HepG2 (cell line): Measurements from ENCODE around the gene CSNK2A1. TPM values are rescaled to one million over a fixed set of nuclear protein-coding genes. Genes with fewer than 3 reads are reported as not detected.

ENCODE experiments used
- ATAC-seq: fragments of 200-7000 bp; cut with Tn5 transposase; 3 replicates; pipeline ENCODE4 v1.9.1; 2020; ENCODE audit warnings: mild to moderate bottlenecking, moderate library complexity
- BruUV-seq: library from RNA; stranded (reverse); fragments of 400-500 nt; replicated peaks from 2 replicates; lab custom pipeline; 2021; lab: Mats Ljungman, UMichigan
- CTCF ChIA-PET: fragments of 300-600 bp; formaldehyde crosslinking; extraction: SDS; loops from one replicate; lab custom pipeline; 2021; ENCODE audit warnings: low total read pairs, inconsistent platforms, low intra/inter-chr PET ratio; lab: Yijun Ruan, JAX
- POLR2A ChIA-PET: fragments of 350-600 bp; sonication (Branson Sonifier 250); formaldehyde crosslinking; loops from one replicate; lab custom pipeline; 2020; ENCODE audit warnings: antibody characterized with exemption, inconsistent platforms; lab: Yijun Ruan, JAX
- DNase-seq: peaks from one replicate; pipeline ENCODE4 v3.0.0-alpha.2; 2015; ENCODE audit warnings: low spot score
- FAIRE-seq: peaks from 3 replicates; lab custom pipeline; 2011; peaks lifted over from hg19 to GRCh38; lab: Jason Lieb, UNC
- H2AFZ ChIP-seq: one replicate; pipeline ENCODE4 v1.6.1; 2011; ENCODE audit warnings: low read length, inconsistent platforms
- H3K27ac ChIP-seq: fragments of 300-600 bp; 3 replicates; pipeline ENCODE4 v1.8.0; 2011; ENCODE audit warnings: mixed run types, mild to moderate bottlenecking, mixed read lengths, low read length, inconsistent platforms; ENCODE audit not compliant: insufficient read depth; ENCODE audit errors: extremely low read length
- H3K27me3 ChIP-seq, 2 experiments: fragments of 200-600 bp in 1 of 2; 2 replicates in 1 of 2; 3 replicates in 1 of 2; pipeline versions ENCODE4 v1.6.0 to v1.8.0; 2011; ENCODE audit warnings: low read length in 2 of 2, mild to moderate bottlenecking in 2 of 2, moderate library complexity in 2 of 2, inconsistent platforms in 1 of 2; ENCODE audit not compliant: insufficient read depth in 2 of 2, control insufficient read depth in 1 of 2
- H3K36me3 ChIP-seq, 2 experiments: fragments of 200-600 bp in 1 of 2; replicated peaks in 1 of 2; 2 replicates in 1 of 2; 3 replicates in 1 of 2; pipeline versions ENCODE4 v1.5.1 to v1.8.0; 2011; ENCODE audit warnings: low read length in 2 of 2, inconsistent platforms in 1 of 2; ENCODE audit not compliant: insufficient read depth in 2 of 2, control insufficient read depth in 1 of 2
- H3K4me1 ChIP-seq: 2 replicates; pipeline ENCODE4 v1.5.1; 2012; ENCODE audit warnings: low read length, inconsistent platforms; ENCODE audit not compliant: insufficient read depth
- H3K4me2 ChIP-seq: 2 replicates; pipeline ENCODE4 v1.6.0; 2011; ENCODE audit warnings: low read depth, low read length, inconsistent platforms
- H3K4me3 ChIP-seq, 3 experiments: fragments of 200-600 bp in 1 of 3; sonication (generic), shearing (Covaris generic) in 1 of 3; replicated peaks in 1 of 3; 2 replicates each; pipeline ENCODE4 v1.5.1; 2011 to 2016; ENCODE audit warnings: low read length in 3 of 3, inconsistent platforms in 2 of 3, low read depth in 2 of 3, mild to moderate bottlenecking in 2 of 3, control low read depth in 1 of 3, mixed read lengths in 1 of 3; ENCODE audit not compliant: insufficient read depth in 1 of 3
- H3K79me2 ChIP-seq: one replicate; pipeline ENCODE4 v1.6.1; 2011; ENCODE audit warnings: low read length, inconsistent platforms; ENCODE audit not compliant: insufficient read depth
- H3K9ac ChIP-seq: 2 replicates; pipeline ENCODE4 v1.6.0; 2011; ENCODE audit warnings: mild to moderate bottlenecking, low read depth, low read length, inconsistent platforms; ENCODE audit not compliant: insufficient read depth
- H3K9me3 ChIP-seq: 2 replicates; pipeline ENCODE4 v1.5.1; 2012; ENCODE audit warnings: mild to moderate bottlenecking, low read length
- H4K20me1 ChIP-seq: 2 replicates; pipeline ENCODE4 v1.6.0; 2011; ENCODE audit warnings: inconsistent platforms, mild to moderate bottlenecking, low read length, moderate library complexity; ENCODE audit not compliant: insufficient read depth
- ATAD3A ChIP-seq: sonication (generic); formaldehyde crosslinking; IDR thresholded peaks from 2 replicates; pipeline ENCODE4 v1.4.0; 2020; ENCODE audit warnings: missing genetic modification reagents
- CREB1 ChIP-seq, 2 experiments: fragments of 450-650 bp in 1 of 2; IDR thresholded peaks; 2 replicates each; pipeline ENCODE4 v1.6.1; 2016 to 2017; ENCODE audit warnings: control low read depth in 1 of 2, mild to moderate bottlenecking in 1 of 2, missing compliant biosample characterization in 1 of 2, missing genetic modification characterization in 1 of 2
- FOSL1 ChIP-seq: sonication (generic); formaldehyde crosslinking; IDR thresholded peaks from 2 replicates; pipeline ENCODE4 v1.9.0; 2021; ENCODE audit warnings: missing genetic modification reagents, borderline replicate concordance
- GABPB1 ChIP-seq: IDR thresholded peaks from 2 replicates; pipeline ENCODE4 v1.6.1; 2016; ENCODE audit warnings: mild to moderate bottlenecking, missing genetic modification reagents, moderate library complexity, missing compliant biosample characterization
- HOXA5 ChIP-seq: sonication (generic); formaldehyde crosslinking; IDR thresholded peaks from 2 replicates; pipeline ENCODE4 v1.4.0; 2020; ENCODE audit warnings: missing genetic modification reagents
- HOXA9 ChIP-seq: sonication (generic); formaldehyde crosslinking; IDR thresholded peaks from 2 replicates; pipeline ENCODE4 v1.8.1; 2022; ENCODE audit warnings: missing genetic modification reagents, mild to moderate bottlenecking, moderate library complexity, borderline replicate concordance
- KDM3A ChIP-seq: IDR thresholded peaks from 2 replicates; pipeline ENCODE4 v1.6.1; 2018; ENCODE audit warnings: low read depth, missing compliant biosample characterization
- NKX3-1 ChIP-seq: sonication (generic); formaldehyde crosslinking; IDR thresholded peaks from 2 replicates; pipeline ENCODE4 v1.5.0; 2020; ENCODE audit warnings: missing genetic modification reagents
- NONO ChIP-seq, 2 experiments: fragments of 450-650 bp in 1 of 2; sonication (generic) in 1 of 2; formaldehyde crosslinking in 1 of 2; IDR thresholded peaks in 1 of 2; conservative IDR thresholded peaks in 1 of 2; 2 replicates each; pipeline versions ENCODE4 v1.6.1 to v1.8.0; 2017 to 2022; ENCODE audit warnings: mild to moderate bottlenecking in 1 of 2, missing genetic modification reagents in 1 of 2, moderate library complexity in 1 of 2
- NR2F1 ChIP-seq, 2 experiments: fragments of 450-650 bp in 1 of 2; formaldehyde crosslinking in 1 of 2; IDR thresholded peaks; 2 replicates each; pipeline versions ENCODE4 v1.5.0 to v1.6.1; 2016 to 2020; ENCODE audit warnings: mild to moderate bottlenecking in 1 of 2, missing compliant biosample characterization in 1 of 2, missing genetic modification reagents in 1 of 2, moderate library complexity in 1 of 2
- REL ChIP-seq: sonication (generic); formaldehyde crosslinking; conservative IDR thresholded peaks from 2 replicates; pipeline ENCODE4 v1.8.0; 2022; ENCODE audit warnings: mild to moderate bottlenecking, missing genetic modification reagents, moderate library complexity
- SOX6 ChIP-seq, 2 experiments: fragments of 450-650 bp in 1 of 2; sonication (generic) in 1 of 2; formaldehyde crosslinking in 1 of 2; IDR thresholded peaks; 2 replicates each; pipeline versions ENCODE4 v1.4.0 to v1.6.1; 2017 to 2020; ENCODE audit warnings: antibody characterized with exemption in 1 of 2, mild to moderate bottlenecking in 1 of 2, missing genetic modification reagents in 1 of 2
- SUZ12 ChIP-seq: fragments of 150-350 bp; IDR thresholded peaks from 2 replicates; pipeline ENCODE4 v1.6.1; 2014; ENCODE audit warnings: low read depth, low read length
- THAP11 ChIP-seq: IDR thresholded peaks from 2 replicates; pipeline ENCODE4 v1.6.1; 2016; ENCODE audit warnings: missing biosample characterization, missing genetic modification reagents
- USF2 ChIP-seq, 2 experiments: sonication (generic) in 1 of 2; formaldehyde crosslinking in 1 of 2; IDR thresholded peaks; 2 replicates each; pipeline versions ENCODE4 v1.5.1 to v1.6.1; 2011 to 2020; ENCODE audit warnings: borderline replicate concordance in 1 of 2, low read depth in 1 of 2, low read length in 1 of 2, mild to moderate bottlenecking in 1 of 2, missing genetic modification reagents in 1 of 2, moderate library complexity in 1 of 2
- ZNF10 ChIP-seq: sonication (generic); formaldehyde crosslinking; IDR thresholded peaks from 2 replicates; pipeline ENCODE4 v1.4.0; 2020; ENCODE audit warnings: mild to moderate bottlenecking, low read depth, missing genetic modification reagents, borderline replicate concordance
- ZNF275 ChIP-seq: sonication (generic); formaldehyde crosslinking; IDR thresholded peaks from 2 replicates; pipeline ENCODE4 v1.8.0; 2022; ENCODE audit warnings: missing genetic modification reagents, mild to moderate bottlenecking, inconsistent platforms, borderline replicate concordance
- ZNF446 ChIP-seq: sonication (generic); formaldehyde crosslinking; IDR thresholded peaks from 2 replicates; pipeline ENCODE4 v1.5.0; 2020; ENCODE audit warnings: mild to moderate bottlenecking, missing genetic modification reagents
- WGBS: methylation state at CpG from one replicate; pipeline ENCODE4 v1.1.6; 2017; ENCODE audit warnings: low lambda C conversion rate; 5-methylcytosine and 5-hydroxymethylcytosine counted together
- in situ Hi-C: cut with HindIII; loops from 2 replicates; pipeline ENCODE4 v1.10.0; 2017; ENCODE audit warnings: low pct_unique_long_range_greater_than_20kb; ENCODE audit not compliant: extremely low pct_ligation_motif_present
- intact Hi-C: fragments of 100-400 bp; cut with micrococcal nuclease; formaldehyde crosslinking; loops from one replicate; pipeline ENCODE4 v1.10.0; 2022; ENCODE audit not compliant: unreplicated experiment
- polyA plus RNA-seq, 8 experiments: library from polyadenylated mRNA; depleted of rRNA in 3 of 8; stranded (reverse) in 7 of 8; unstranded in 1 of 8; fragments of >200 nt; fragmentation: Illumina TruSeq in 4 of 8; extraction: Trizol in 4 of 8; gene quantifications; 2 replicates each; pipeline versions ENCODE4 v1.2.1 to v1.2.3, GENCODE V29; 2011 to 2016; ENCODE audit warnings: low read depth in 4 of 8, missing spikeins in 1 of 8, mixed read lengths in 1 of 8; ENCODE audit not compliant: insufficient read depth in 1 of 8
- total RNA-seq, 5 experiments: library from RNA; depleted of rRNA; stranded (reverse); fragments of >200 nt; fragmentation: Illumina TruSeq; extraction: Trizol; gene quantifications; 2 replicates each; pipeline ENCODE4 v1.2.3, GENCODE V29; 2016; ENCODE audit warnings: low read depth in 1 of 5

The CSNK2A1 gene
- total and polyA plus RNA-seq, 2 of the 13 experiments (the other 11 are each of a cell fraction or from before 2014, with no cell fraction given): 153 to 231 TPM

- no peaks in the 10 kb centered on the region for H3K36me3 ChIP-seq
- no peak overlapping the region for H3K27ac ChIP-seq
- no peak overlapping the region for H2AFZ ChIP-seq
- BruUV-seq: no TSS peak
- 13% methylated on average over 8 of the region's 8 CpGs for WGBS
- H3K4me3 ChIP-seq: no peak overlapping the region
- no peak overlapping the region for H3K4me2 ChIP-seq
- DNase-seq (peak; percentile 35), ATAC-seq (peak; percentile 87), FAIRE-seq (peak; percentile 63)
- H4K20me1 ChIP-seq: no peaks in the 10 kb centered on the region
- no peaks in the 10 kb centered on the region for H3K79me2 ChIP-seq
- no peak overlapping the region for H3K9ac ChIP-seq
- no peaks in the 10 kb centered on the region for H3K9me3 ChIP-seq
- H3K4me1 ChIP-seq: peaks cover 6% of the 10 kb centered on the region; the same call in 1 of the 2 replicates
- H3K27me3 ChIP-seq: peaks cover 0 to 17% of the 10 kb centered on the region in 2 experiments; a peak in 3 of 5 replicates
- CTCF ChIA-PET: no interaction called here
- in situ Hi-C loops (no loop called here), intact Hi-C loops (no loop called here)
- POLR2A ChIA-PET: no interaction called here
- TF ChIP-seq SUZ12 (peak; percentile 39; the same call in 1 of the 2 replicates), THAP11 (CRISPR knock-in tag) (peak; percentile 96), ZNF446 (no peak), ZNF10 (no peak), NKX3-1 (CRISPR knock-in tag) (no peak), ATAD3A (CRISPR knock-in tag) (no peak), HOXA5 (CRISPR knock-in tag) (no peak), CREB1 (IDR thresholded peaks at IDR 0.05) (no peak), CREB1 (CRISPR knock-in tag; IDR thresholded peaks at IDR 0.05) (no peak), FOSL1 (peak; percentile 15; the same call in 1 of the 2 replicates), REL (0 out of 2 replicates have a peak, but pooled peaks have one; percentile 43), HOXA9 (CRISPR knock-in tag) (no peak), USF2 (IDR thresholded peaks at IDR 0.05; ENCODE audit: low read depth, low read length) (peak; percentile 53; the same call in 1 of the 2 replicates), USF2 (CRISPR knock-in tag; IDR thresholded peaks at IDR 0.05; ENCODE audit: borderline replicate concordance) (peak; percentile 76; the same call in 1 of the 2 replicates), ZNF275 (CRISPR knock-in tag) (no peak), NR2F1 (CRISPR knock-in tag; IDR thresholded peaks at IDR 0.05) (no peak), KDM3A (CRISPR knock-in tag) (no peak), SOX6 (IDR thresholded peaks at IDR 0.05) (no peak), SOX6 (CRISPR knock-in tag; IDR thresholded peaks at IDR 0.05) (no peak), NONO (IDR thresholded peaks at IDR 0.05) (no peak), NONO (CRISPR knock-in tag; conservative IDR thresholded peaks at IDR 0.05) (no peak), GABPB1 (CRISPR knock-in tag) (0 out of 2 replicates have a peak, but pooled peaks have one; percentile 9)
Measured at GRCh38 chr20:584161-584970, 40.8 kb upstream of the CSNK2A1 start.
